Limb (tissue), 2 donors: ENCODE data around the gene NKPD1.

Experiments
- DNase-seq, 2 donors: peaks; one replicate each; pipeline ENCODE4 v3.0.0-alpha.2; 2016; ENCODE audit errors: extremely low spot score in 2 of 2

NKPD1 gene

GRCh38 chr19:45141203-45141900, 19.4 kb downstream of the NKPD1 start:
- no peak for DNase-seq

- no peak for DNase-seq
Observed at GRCh38 chr19:45140533-45140932, 20.2 kb downstream of the NKPD1 start.

- DNase-seq = no peak
Observed at GRCh38 chr19:45140144-45140503, 20.7 kb downstream of the NKPD1 start.

GRCh38 chr19:45139286-45140143, 21.3 kb downstream of the NKPD1 start:
- DNase-seq = no peak

GRCh38 chr19:45138303-45138751, 22.5 kb downstream of the NKPD1 start:
- DNase-seq = no peak

GRCh38 chr19:45137179-45137761, 23.5 kb downstream of the NKPD1 start:
- peak in 1 of 2 donors; percentile 33 for DNase-seq

GRCh38 chr19:45136507-45137178, 24.1 kb downstream of the NKPD1 start:
- no peak for DNase-seq

- no peak for DNase-seq
Observed at GRCh38 chr19:45135176-45135885, 25.5 kb downstream of the NKPD1 start.

- no peak for DNase-seq
Observed at GRCh38 chr19:45133661-45134060, 27.1 kb downstream of the NKPD1 start.

GRCh38 chr19:45130888-45131615, 29.7 kb downstream of the NKPD1 start:
- peak in 1 of 2 donors; percentile 27 for DNase-seq

- DNase-seq = no peak
Observed at GRCh38 chr19:45130236-45130635, 30.5 kb downstream of the NKPD1 start.

- DNase-seq = no peak
Observed at GRCh38 chr19:45128806-45129205, 32.0 kb downstream of the NKPD1 start.

- DNase-seq = no peak
Observed at GRCh38 chr19:45128146-45128545, 32.6 kb downstream of the NKPD1 start.

GRCh38 chr19:45126654-45127053, 34.1 kb downstream of the NKPD1 start:
- no peak for DNase-seq

- no peak for DNase-seq
Observed at GRCh38 chr19:45125975-45126493, 34.7 kb downstream of the NKPD1 start.

GRCh38 chr19:45125360-45125759, 35.4 kb downstream of the NKPD1 start:
- no peak for DNase-seq

GRCh38 chr19:45124021-45124420, 36.8 kb downstream of the NKPD1 start:
- no peak for DNase-seq

GRCh38 chr19:45123440-45123850, 37.3 kb downstream of the NKPD1 start:
- no peak for DNase-seq

- no peak for DNase-seq
Observed at GRCh38 chr19:45122832-45123231, 38.0 kb downstream of the NKPD1 start.

GRCh38 chr19:45121827-45122345, 38.9 kb downstream of the NKPD1 start:
- DNase-seq = no peak
